GM18499 (cell line): ENCODE measurements around the gene CATSPER3.

ENCODE experiments used
- ATAC-seq: cut with Tn5 transposase; IDR thresholded peaks from one replicate; pipeline ENCODE4 v1.9.1; 2021; ENCODE audit warnings: moderate number of reproducible peaks; ENCODE audit not compliant: insufficient read depth, unreplicated experiment

The CATSPER3 gene

DNA sequence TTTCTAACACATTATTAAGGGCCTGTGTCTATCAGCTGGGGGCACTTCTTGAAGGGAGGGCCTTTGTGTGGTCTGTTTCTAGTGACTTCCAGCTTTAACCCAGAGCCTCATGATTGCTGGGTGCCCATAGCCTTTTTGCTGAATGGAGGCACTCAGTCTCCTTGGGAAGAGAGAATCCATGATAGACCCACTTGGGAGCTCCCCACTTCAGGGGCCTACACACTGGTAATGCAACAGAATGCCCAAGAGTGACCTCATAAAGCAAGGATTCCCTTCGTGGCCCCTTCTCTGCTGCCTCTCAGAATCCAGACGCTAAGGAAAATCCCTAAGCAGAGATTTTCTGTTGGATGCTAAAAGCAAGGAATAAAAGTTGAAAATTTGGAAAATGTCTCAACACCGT lies at the start of gene CATSPER3:
Gene CATSPER3 (plus strand): TSS at position 301 of the 400 bp plus-strand sequence. CDS start 85 bp downstream, at position 386.
- no peak for ATAC-seq

DNA sequence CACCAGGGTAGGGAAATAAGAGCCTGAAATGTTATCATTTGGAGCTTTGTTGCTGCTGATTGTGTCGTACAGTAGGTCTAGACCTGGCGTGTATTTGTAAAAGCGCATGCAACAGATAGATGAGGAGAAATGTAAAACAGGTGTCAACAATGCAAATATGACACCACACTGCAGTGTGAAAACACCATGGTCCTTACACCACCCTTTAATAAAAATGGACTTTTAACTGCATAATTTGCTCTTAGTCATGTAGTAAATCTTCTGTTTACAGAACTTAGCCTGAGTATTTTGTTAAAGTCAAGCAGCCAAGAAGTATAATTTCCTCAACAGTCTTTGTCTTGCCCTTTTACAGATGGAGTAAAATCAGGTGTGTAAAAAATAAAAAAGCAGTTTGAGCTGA lies 48.8 kb upstream of the CATSPER3 start:
- ATAC-seq: no peak

DNA sequence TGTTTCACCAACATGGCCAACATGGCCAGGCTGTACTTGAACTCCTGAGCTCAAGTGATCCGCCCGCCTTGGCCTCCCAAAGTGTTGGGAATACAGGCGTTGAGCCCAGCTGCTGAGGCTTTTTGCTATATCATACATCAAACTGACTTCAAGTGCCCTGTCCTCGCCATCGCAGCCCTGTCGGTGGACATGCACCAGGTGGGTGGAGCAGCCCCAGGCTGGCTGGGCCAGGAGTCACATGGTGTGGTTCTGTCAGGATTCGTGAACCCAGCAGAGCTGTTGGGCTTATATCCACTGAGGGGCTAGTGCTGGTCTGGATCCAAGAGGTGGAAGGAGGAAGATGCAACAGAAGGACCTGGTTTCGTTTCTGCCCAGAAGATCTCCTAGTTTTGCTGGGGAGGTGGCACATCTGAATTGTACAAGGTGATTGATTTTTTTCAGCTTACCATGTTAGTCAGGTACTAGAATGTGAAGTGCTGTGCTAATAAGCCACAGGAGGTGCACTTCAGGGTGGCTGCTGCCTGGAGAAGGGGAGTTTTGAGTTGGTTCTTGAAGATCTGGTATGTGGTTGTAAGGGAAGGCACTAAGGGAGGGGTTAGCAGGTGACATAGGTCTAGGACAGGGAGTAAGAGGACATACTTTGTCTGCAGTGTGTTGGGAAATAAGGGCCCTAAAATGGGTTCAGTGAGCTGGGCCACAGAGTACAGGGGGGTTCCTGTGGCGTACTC lies 46.7 kb upstream of the CATSPER3 start:
- no peak for ATAC-seq

DNA sequence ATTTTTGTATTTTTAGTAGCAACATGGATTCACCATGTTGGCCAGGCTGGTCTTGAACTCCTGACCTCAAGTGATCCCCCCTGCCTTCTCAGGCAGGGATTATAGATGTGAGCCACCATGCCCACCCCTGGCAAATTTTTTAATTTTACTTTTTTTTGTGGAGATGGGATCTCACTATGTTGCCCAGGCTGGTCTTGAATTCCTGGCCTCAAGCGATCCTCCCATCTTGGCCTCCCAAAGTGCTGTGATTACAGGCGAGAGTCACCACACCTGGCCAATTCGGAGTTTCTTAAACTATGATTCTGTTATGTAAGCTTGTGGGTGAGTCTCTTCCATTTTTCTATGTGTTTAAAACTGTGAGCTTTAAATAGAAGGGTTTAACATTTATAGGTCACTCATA lies 35.2 kb upstream of the CATSPER3 start:
- no peak for ATAC-seq

DNA sequence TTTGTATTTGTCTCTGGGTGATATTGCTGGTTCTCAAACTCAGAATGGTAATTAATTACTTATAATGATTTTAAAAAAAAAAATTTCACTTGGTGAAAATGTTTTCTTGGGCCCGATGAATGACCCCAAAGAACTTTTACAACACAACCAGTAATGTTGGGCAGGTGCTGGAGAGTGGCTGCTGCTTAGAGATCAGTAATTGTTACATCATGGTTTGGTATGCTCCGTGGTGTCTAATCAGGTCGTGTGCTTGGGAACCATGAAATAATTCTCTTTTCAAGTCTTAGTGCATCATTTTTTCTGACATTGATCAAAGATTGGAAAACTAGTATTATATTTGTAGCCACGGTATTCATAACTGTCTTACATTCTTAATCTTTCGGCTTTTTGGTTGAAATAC lies 33.5 kb upstream of the CATSPER3 start:
- no peak for ATAC-seq

DNA sequence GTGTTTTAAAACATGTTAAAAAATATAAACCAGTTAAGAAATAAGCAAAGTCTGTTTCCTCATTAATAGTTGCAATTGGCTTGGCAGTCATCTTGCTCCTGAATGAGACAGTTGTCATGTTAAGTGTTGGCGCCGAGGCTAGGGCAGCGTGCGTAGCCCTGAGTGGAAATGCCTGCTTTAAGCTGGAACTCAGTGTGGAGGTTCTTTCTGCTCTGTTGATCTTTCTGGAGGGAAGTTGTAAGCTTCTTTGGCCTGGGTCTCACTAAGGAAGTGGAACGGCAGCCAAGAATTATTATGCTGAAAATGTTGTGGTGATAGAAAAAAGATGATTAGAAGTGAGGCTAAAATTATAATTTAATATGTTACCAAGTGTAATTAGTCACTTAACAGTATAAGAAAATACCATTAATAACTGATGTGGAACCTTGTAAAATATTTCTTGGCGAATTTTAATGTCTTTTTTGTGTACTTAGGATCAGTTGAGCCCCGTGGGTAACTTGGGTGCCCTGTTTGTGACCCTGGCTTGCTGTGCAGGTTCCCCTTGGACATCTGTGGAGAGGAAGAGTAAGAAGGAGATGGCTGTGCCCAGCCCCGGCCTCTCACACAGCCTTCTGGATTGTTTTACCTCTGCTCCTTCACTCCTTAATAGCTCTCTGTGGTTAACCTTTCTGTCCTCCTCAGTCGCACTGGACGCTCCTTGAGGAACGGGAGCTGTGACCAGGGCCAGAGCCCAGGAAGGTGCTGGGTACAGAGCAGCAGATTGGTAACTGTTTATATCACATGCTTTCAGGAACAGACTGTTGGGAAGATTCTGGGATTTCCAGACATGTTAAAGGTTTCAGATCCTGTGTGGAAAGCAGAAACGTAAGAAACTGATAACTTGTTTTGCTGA lies 31.8 kb upstream of the CATSPER3 start:
- no peak for ATAC-seq

DNA sequence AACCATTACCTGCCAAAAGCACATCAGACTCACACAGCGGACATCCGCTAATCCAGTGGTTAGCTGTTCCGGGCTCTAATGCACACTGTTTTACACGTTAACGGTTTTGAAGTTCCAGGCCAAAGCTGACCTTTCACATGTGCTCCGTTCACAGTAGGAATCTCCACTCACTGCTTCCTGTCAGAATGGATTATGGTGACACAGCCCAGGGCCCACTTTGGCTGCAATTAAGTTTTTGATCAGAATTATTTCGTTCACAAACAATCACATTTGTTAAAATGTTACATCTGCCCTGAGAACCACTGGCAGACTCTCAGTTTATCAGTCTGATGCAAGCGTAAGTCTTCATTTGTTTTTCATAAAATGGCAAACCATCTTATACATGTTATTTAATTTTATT lies 30.2 kb upstream of the CATSPER3 start:
- no peak for ATAC-seq

DNA sequence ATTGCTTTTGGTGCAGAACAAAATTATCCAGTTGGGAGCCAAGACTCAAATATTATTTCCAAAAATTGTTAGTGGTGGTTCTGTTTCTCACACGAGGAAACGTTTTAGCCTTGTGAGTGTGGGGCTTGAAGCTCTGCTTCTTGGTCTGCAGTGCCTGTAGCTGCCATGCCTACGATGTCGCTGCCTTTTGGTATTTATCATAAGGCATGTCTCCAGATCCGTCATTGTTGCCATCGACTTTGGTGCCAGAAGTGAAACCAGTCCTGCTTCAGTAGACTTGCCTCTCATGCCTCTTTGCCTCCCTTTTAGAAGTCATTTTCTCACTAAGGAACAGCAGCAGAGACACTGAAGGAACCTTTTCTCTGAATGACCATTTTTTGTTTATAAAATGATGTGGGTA lies 29.7 kb upstream of the CATSPER3 start:
- no peak for ATAC-seq

DNA sequence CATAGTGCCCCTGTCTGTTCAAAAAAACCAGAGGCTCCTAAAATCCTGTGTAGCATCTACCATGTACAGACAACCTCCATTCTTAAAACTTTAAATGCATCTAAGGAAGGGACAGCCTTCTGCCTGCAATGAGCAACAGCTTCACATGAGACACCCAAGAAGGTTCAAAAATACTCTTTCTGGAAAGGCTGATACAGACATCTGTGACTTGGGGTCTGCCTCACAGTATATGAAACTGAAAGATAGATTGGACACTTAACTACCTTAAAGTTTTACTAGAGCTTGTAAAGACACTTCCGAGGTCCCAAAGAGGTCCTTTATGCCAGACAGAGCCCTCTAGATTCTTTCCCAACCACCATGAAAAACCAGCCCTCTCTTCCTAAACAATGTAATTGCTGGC lies 28.2 kb upstream of the CATSPER3 start:
- ATAC-seq: no peak

DNA sequence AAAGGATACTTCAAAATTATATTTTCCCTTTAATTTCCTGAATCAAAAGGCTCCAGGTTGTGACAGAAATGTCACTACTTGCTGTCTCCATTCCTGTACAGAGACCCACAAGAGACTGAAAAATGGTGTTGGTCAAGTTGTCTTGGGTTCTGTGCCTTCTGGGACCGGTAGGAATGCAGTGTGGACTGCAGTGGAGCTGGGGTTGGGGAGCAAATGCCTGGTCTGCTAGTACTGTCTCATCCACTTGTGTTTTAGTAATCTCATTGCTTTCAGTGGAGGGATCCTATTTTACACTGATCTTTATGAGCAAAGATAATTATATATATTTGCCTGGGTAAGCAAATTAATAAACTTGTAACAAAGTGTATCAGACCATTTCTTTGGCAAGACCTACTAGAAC lies 24.2 kb upstream of the CATSPER3 start:
- no peak for ATAC-seq

DNA sequence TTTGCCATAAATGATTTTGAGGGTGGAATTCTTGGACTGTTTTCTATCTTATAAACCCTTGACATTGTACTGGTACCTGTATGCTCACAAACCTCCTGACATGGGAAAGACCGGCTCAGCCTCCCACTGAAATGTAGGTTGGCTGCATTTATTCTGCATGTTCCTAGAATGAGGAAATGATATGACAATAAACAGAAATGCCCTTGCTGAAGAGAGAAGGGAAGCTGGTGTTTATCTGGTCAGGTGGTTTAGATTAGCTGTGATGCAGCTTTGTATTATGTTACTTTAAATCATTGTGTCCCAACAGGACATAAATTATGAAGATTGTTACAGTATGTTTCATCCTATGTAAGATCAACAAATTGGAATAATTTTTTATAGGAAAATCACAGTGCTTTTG lies 23.1 kb upstream of the CATSPER3 start:
- no peak for ATAC-seq

DNA sequence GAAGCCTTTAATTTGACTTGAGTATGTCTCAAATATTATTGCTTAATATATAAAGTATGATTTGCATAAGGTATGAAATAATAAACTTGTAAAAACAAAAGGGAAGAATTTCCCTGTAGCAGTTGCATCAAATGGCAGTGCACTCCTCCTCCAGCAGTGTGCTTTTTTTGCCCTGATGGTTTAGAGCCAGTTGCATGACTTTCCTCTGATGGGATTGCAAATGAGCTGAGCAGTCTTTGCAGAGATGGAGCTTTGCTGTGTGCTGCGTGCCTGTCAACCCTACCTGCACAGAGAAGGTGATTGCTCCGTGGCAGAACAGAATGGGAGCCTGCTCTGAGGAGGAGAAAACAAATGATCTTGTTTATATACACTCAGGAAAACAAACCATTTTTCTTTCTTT lies 22.7 kb upstream of the CATSPER3 start:
- no peak for ATAC-seq

DNA sequence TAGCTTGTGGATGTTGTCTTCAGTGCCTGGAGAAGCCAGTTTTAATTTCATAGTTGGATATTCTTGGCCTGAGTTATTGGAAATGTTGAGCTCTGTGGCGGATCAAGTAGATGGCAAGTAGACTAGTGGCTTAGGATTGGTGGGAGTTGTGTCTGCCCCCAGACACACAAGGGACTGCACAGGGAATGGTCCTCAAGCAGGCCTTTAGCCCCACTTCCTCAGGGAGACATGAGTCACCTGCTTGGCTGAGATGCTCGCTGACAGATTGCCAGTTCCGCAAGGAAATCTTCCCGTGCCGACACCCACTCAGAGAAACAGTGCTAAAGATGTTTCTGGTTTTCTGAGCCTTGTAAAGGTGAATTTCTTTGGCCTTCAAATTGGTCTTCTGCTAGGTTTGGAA lies 18.8 kb upstream of the CATSPER3 start:
- no peak for ATAC-seq

DNA sequence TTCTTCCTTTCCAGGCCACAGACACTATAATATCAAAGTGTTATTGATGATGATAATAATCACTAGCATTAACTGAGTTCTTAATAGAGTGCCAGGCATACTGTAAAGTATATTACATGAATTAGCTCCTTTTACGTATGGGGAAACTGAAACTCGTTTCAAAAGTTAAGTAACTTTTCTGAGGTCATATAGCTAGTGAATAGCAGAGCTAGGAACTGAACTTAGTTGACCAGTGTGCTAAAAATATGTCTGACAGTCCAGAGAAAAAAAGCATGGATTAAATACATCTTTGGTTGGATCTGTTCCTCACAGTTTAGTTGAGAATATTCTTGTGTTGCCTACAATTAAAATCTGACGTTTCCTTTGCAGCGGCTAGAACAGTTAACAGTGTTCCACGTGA lies 18.4 kb upstream of the CATSPER3 start:
- no peak for ATAC-seq

DNA sequence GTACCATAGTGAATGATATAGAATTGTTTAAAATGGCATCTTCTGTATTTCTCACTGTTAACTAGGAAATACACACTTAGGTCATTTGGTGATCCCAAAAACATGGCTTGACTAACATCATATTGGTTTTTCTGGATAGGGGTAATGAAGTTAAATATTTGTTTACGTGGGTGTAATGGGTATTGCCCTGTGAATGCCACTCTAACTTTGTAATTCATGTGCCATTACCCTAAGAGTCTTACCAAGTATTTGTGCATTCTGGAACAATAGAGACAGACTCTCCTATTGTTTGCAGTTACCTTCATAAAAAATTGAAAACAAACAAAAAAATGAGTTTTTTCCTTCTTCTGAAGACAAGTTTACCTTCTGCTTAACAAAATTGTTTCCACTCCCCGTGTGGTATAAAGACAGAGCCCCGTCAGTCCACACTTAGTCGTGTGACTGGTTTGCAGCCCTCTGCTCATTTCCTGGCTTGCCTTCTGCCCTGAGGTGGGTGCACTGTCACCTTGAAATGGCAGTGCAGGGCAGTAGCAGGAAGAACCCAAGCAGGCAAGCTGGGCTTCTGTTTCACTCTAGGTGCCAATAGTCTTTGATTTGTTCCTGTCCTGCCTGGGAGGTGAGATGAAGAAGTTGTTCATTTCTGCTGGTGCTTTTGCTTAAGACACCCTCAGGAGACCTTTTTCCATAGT lies 9.6 kb upstream of the CATSPER3 start:
- no peak for ATAC-seq

DNA sequence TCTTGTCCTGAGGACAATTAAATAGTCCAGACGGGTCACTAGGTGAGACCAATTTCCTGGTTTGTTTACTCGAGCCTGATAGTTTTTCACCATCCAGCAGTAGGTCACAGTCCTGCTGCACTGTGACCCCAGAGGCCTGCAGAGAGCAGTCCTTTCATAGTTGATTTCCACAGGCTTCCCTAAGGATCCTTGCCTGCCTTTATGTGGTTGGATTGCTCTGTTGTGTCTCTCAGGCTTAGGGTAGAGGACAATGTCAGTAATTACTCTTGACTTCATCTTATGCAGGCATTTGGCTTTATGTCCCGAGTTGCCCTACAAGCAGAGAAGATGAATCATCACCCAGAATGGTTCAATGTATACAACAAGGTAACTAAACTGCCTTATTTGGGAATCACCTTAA lies 9.0 kb upstream of the CATSPER3 start:
- no peak for ATAC-seq

DNA sequence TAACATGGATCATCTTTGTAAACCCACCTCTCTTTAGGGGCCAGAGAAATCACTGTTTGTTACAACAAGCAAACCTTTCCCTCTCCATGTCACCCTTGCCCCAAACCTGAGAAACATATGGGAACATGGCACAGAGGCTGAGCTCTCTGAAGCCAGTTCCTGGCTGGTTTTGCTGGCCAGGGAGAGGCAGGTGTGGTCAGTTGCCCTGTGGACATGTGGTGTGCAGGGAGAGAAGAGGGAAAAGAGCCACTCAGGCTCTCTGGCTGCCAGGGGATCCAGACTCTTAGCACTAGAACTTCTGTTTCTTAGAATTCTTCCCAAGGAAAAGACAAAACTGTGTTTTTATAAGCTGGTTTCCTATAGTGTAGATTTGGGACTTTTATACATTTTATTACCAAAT lies 4.6 kb upstream of the CATSPER3 start:
- ATAC-seq: no peak

DNA sequence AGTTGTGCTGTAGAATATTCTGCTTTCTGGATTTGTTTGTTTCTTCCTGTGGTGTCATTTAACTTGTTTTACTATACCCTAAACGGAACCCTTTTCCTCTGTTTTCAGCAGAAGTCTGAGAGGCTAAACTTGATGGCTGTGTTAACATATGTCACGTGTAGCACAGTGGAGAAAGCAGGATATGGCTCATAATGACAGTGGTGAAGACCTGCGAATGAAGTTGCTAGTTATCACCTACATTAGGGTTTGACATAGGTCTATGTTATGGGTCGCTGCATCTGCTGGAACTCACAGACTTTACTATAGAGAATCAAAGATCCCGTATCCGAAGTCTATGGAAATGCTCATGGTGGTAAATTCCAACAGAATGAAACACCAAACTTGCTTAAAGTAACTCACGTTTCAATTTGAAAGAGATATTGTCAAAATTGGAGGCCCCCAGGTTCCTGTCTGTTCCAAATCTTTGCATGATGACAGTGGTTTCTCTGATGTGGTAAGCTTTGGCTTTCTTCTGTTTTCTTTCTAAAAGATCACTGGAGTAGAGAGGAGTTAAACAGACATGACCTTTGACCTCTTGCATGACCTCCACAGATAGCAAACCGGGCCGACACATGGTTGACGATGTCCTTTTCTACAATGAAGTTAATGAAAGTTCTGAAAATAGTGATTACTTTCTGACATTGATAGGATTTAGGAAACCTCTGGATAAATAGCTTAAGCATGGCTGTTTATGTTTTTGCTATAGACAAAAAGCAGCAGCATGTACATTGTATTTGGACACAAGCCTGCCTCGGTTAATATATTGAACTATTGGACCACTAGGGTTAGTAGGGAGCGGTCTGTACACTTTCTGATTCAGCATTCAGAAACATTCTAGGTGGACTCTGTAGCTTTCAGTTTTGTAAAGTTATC lies 3.1 kb upstream of the CATSPER3 start:
- no peak for ATAC-seq

DNA sequence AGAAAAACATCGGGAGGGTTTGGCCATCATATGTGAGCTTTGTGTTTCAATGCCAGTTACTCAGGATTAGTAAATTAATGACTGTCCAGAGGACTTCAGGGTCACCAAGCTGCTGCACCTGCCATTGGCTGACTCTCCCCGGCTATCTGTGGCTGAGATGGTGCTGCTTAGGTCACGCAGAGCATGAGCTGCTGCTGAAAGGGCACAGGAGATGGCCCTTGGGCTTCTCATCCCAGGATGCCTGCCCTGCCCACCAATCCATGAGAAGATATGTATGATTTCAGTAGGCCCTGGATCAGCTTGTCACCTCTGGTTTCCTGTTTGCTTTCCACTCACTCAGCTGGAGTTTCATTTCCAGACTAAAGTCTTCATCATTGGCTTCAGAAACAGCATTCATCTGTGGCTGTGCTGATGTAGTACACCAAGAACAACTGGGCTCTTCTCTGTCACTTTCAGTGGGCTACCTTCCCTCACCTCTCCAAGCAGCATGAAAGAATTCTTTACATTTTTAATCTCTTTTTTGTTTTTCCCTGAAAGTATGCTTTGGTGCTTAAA lies 2.4 kb upstream of the CATSPER3 start:
- no peak for ATAC-seq

DNA sequence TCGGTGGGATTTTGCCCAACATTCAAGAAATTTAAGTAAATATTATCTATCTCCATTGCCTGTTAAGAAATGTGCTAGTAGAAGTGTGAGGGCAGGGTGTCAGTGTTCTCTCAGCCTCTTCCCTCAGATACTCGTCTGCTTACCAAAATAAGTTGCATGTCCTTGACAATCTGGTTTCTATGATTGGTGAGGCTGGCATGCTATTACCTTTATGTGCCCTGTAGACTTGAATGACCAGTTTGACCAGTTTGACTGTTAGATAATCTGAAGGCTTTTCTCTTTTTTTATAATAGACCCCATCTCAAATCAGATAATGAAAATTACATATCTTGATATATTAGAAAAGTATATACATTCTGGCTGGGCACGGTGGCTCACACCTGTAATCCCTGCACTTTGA lies 348 bp downstream of the CATSPER3 start:
- ATAC-seq: no peak
